SK-N-MC (cell line): Measurements from ENCODE around the gene HYI.

Experiments used
- EZH2 ChIP-seq: fragments of 200-600 bp; sonication (generic); IDR thresholded peaks from one replicate; pipeline ENCODE4 v1.6.1; 2017; ENCODE audit warnings: antibody characterized with exemption
- POLR2AphosphoS5 ChIP-seq: IDR thresholded peaks from 2 replicates; pipeline ENCODE4 v1.6.1; 2012; ENCODE audit warnings: mild to moderate bottlenecking, low read depth, low read length, borderline replicate concordance

- no peak for TF ChIP-seq POLR2AphosphoS5
- TF ChIP-seq EZH2: no peak
These were observed 11.9 kb upstream of the HYI start for GRCh38 chr1:43465505-43466067.
